IMR-90 (cell line): Measurements from ENCODE around the gene ZNF445. TPM values are rescaled to one million over a fixed set of nuclear protein-coding genes. Genes with fewer than 3 reads are reported as not detected.

Experiments
- ATAC-seq: fragments of 200-7000 bp; cut with Tn5 transposase; 2 replicates; pipeline ENCODE4 v1.9.1; 2020; ENCODE audit warnings: low read depth, mild to moderate bottlenecking, moderate library complexity
- BruUV-seq: library from RNA; stranded (reverse); fragments of 400-500 nt; replicated peaks from 2 replicates; lab custom pipeline; 2021; lab: Mats Ljungman, UMichigan
- CTCF ChIA-PET: fragments of 300-600 bp; formaldehyde crosslinking; extraction: SDS; loops from one replicate; lab custom pipeline; 2021; ENCODE audit warnings: antibody characterized with exemption; lab: Yijun Ruan, JAX
- POLR2A ChIA-PET: fragments of 300-600 bp; sonication (Branson Sonifier 250); formaldehyde crosslinking; loops from one replicate; lab custom pipeline; 2022; ENCODE audit warnings: antibody characterized with exemption; ENCODE audit not compliant: unreplicated experiment; lab: Charles Lee
- DNase-seq: peaks from one replicate; pipeline ENCODE4 v3.0.0; 2013
- H2AFZ ChIP-seq: replicated peaks from 2 replicates; pipeline ENCODE3; 2013; ENCODE audit warnings: low read length, mild to moderate bottlenecking; ENCODE audit not compliant: poor library complexity
- H2AK5ac ChIP-seq: 2 replicates; pipeline ENCODE4 v1.6.1; 2013; ENCODE audit warnings: low read depth, low read length, inconsistent platforms
- H2AK9ac ChIP-seq: replicated peaks from 2 replicates; pipeline ENCODE3; 2013; ENCODE audit warnings: mild to moderate bottlenecking, low read depth, low read length, moderate library complexity; ENCODE audit not compliant: poor library complexity
- H2BK120ac ChIP-seq: 2 replicates; pipeline ENCODE4 v1.6.1; 2013; ENCODE audit warnings: low read depth, low read length, inconsistent platforms
- H2BK15ac ChIP-seq: 3 replicates; pipeline ENCODE4 v1.6.1; 2013; ENCODE audit warnings: low read depth, low read length, inconsistent platforms
- H2BK20ac ChIP-seq: 2 replicates; pipeline ENCODE4 v1.6.1; 2013; ENCODE audit warnings: low read depth, mild to moderate bottlenecking, inconsistent platforms, low read length, moderate library complexity
- H2BK5ac ChIP-seq: 2 replicates; pipeline ENCODE4 v1.6.1; 2013; ENCODE audit warnings: mild to moderate bottlenecking, low read depth, low read length, inconsistent platforms; ENCODE audit not compliant: poor library complexity, severe bottlenecking
- H3K14ac ChIP-seq: replicated peaks from 2 replicates; pipeline ENCODE4 v1.6.1; 2013; ENCODE audit warnings: low read depth, low read length, inconsistent platforms
- H3K18ac ChIP-seq: 2 replicates; pipeline ENCODE4 v1.6.1; 2013; ENCODE audit warnings: low read depth, low read length, control low read depth
- H3K23ac ChIP-seq: 2 replicates; pipeline ENCODE4 v1.6.1; 2013; ENCODE audit warnings: low read depth, low read length, inconsistent platforms
- H3K27ac ChIP-seq: 2 replicates; pipeline ENCODE4 v1.5.1; 2013; ENCODE audit warnings: mild to moderate bottlenecking, control low read depth, low read length; ENCODE audit not compliant: insufficient read depth
- H3K27me3 ChIP-seq: 2 replicates; pipeline ENCODE4 v1.6.1; 2013; ENCODE audit warnings: low read length; ENCODE audit not compliant: control insufficient read depth, insufficient read depth
- H3K36me3 ChIP-seq: 2 replicates; pipeline ENCODE4 v1.6.1; 2013; ENCODE audit warnings: low read length, mixed read lengths; ENCODE audit not compliant: control insufficient read depth, insufficient read depth
- H3K4ac ChIP-seq: 2 replicates; pipeline ENCODE4 v1.6.1; 2013; ENCODE audit warnings: low read depth, low read length, inconsistent platforms
- H3K4me1 ChIP-seq: 2 replicates; pipeline ENCODE4 v1.6.1; 2013; ENCODE audit warnings: low read length, mixed read lengths; ENCODE audit not compliant: control insufficient read depth, insufficient read depth
- H3K4me2 ChIP-seq: 2 replicates; pipeline ENCODE4 v1.6.1; 2013; ENCODE audit warnings: low read depth, mild to moderate bottlenecking, control low read depth, low read length, moderate library complexity
- H3K4me3 ChIP-seq: 2 replicates; pipeline ENCODE4 v1.5.1; 2013; ENCODE audit warnings: low read depth, mild to moderate bottlenecking, control low read depth, low read length, moderate library complexity; ENCODE audit not compliant: insufficient read depth
- H3K56ac ChIP-seq: 2 replicates; pipeline ENCODE4 v1.6.1; 2013; ENCODE audit warnings: low read length, inconsistent platforms; ENCODE audit not compliant: insufficient read depth; ENCODE audit errors: extremely low read depth
- H3K79me1 ChIP-seq, 2 experiments: 2 replicates each; pipeline ENCODE4 v1.6.1; 2013; ENCODE audit warnings: low read length in 2 of 2, inconsistent platforms in 1 of 2, low read depth in 1 of 2
- H3K9ac ChIP-seq: 2 replicates; pipeline ENCODE4 v1.6.1; 2013; ENCODE audit warnings: low read depth, low read length, control low read depth
- H3K9me1 ChIP-seq: 2 replicates; pipeline ENCODE4 v1.6.1; 2013; ENCODE audit warnings: low read length, inconsistent platforms; ENCODE audit not compliant: insufficient read depth
- H3K9me3 ChIP-seq: 2 replicates; pipeline ENCODE4 v1.6.1; 2013; ENCODE audit warnings: low read length; ENCODE audit not compliant: control insufficient read depth, insufficient read depth
- H4K20me1 ChIP-seq: 2 replicates; pipeline ENCODE4 v1.6.1; 2013; ENCODE audit warnings: low read length, inconsistent platforms; ENCODE audit not compliant: insufficient read depth
- H4K5ac ChIP-seq: 2 replicates; pipeline ENCODE4 v1.6.1; 2013; ENCODE audit warnings: mild to moderate bottlenecking, low read depth, low read length, control low read depth
- H4K8ac ChIP-seq, 2 experiments: 2 replicates each; pipeline ENCODE4 v1.6.1; 2013; ENCODE audit warnings: low read depth in 2 of 2, low read length in 2 of 2, control low read depth in 1 of 2, inconsistent platforms in 1 of 2
- H4K91ac ChIP-seq: 2 replicates; pipeline ENCODE4 v1.6.1; 2013; ENCODE audit warnings: low read depth, low read length, inconsistent platforms; ENCODE audit not compliant: insufficient read depth
- BHLHE40 ChIP-seq: fragments of 150-350 bp; IDR thresholded peaks from 2 replicates; pipeline ENCODE4 v1.6.1; 2016; ENCODE audit warnings: mild to moderate bottlenecking, low read depth, low read length
- CEBPB ChIP-seq: IDR thresholded peaks from 2 replicates; pipeline ENCODE4 v1.6.1; 2012; ENCODE audit warnings: low read depth, low read length, improper control_type of control experiment
- CHD1 ChIP-seq: IDR thresholded peaks from 2 replicates; pipeline ENCODE4 v1.6.1; 2012; ENCODE audit warnings: low read depth, low read length, improper control_type of control experiment
- CTCF ChIP-seq: conservative IDR thresholded peaks from 2 replicates; pipeline ENCODE4 v1.5.1; 2012; ENCODE audit warnings: mild to moderate bottlenecking, low read depth, low read length, improper control_type of control experiment
- ELK1 ChIP-seq: fragments of 150-350 bp; IDR thresholded peaks from 2 replicates; pipeline ENCODE4 v1.6.1; 2016; ENCODE audit warnings: low read depth, mild to moderate bottlenecking, low read length, moderate library complexity, borderline replicate concordance
- FOS ChIP-seq: fragments of 150-350 bp; IDR thresholded peaks from 2 replicates; pipeline ENCODE4 v1.6.1; 2016; ENCODE audit warnings: low read depth, low read length
- MAFK ChIP-seq: IDR thresholded peaks from 2 replicates; pipeline ENCODE4 v1.6.1; 2012; ENCODE audit warnings: low read depth, low read length, improper control_type of control experiment
- MAZ ChIP-seq: IDR thresholded peaks from 2 replicates; pipeline ENCODE4 v1.6.1; 2012; ENCODE audit warnings: low read depth, mild to moderate bottlenecking, low read length, improper control_type of control experiment, moderate library complexity, borderline replicate concordance
- MXI1 ChIP-seq: IDR thresholded peaks from 2 replicates; pipeline ENCODE4 v1.6.1; 2012; ENCODE audit warnings: low read depth, mild to moderate bottlenecking, low read length, moderate library complexity, borderline replicate concordance
- NFE2L2 ChIP-seq: fragments of 150-350 bp; IDR thresholded peaks from 2 replicates; pipeline ENCODE4 v1.6.1; 2016; ENCODE audit warnings: low read depth, mild to moderate bottlenecking, low read length
- POLR2A ChIP-seq: IDR thresholded peaks from 2 replicates; pipeline ENCODE4 v1.6.1; 2012; ENCODE audit warnings: mild to moderate bottlenecking, low read depth, low read length
- RAD21 ChIP-seq: IDR thresholded peaks from 2 replicates; pipeline ENCODE4 v1.6.1; 2012; ENCODE audit warnings: low read length, improper control_type of control experiment
- RCOR1 ChIP-seq: IDR thresholded peaks from 2 replicates; pipeline ENCODE4 v1.6.1; 2012; ENCODE audit warnings: mild to moderate bottlenecking, low read length, improper control_type of control experiment; ENCODE audit not compliant: insufficient replicate concordance
- RFX5 ChIP-seq: IDR thresholded peaks from 2 replicates; pipeline ENCODE4 v1.8.0; 2012; ENCODE audit warnings: low read depth, mild to moderate bottlenecking, low read length, moderate library complexity
- SMC3 ChIP-seq: fragments of 150-350 bp; IDR thresholded peaks from 2 replicates; pipeline ENCODE4 v1.6.1; 2016; ENCODE audit warnings: low read depth, mild to moderate bottlenecking, antibody characterized with exemption, low read length, moderate library complexity
- USF2 ChIP-seq: fragments of 150-350 bp; IDR thresholded peaks from 2 replicates; pipeline ENCODE4 v1.6.1; 2017; ENCODE audit warnings: mild to moderate bottlenecking, antibody characterized with exemption, low read length, low read depth
- WGBS, 2 experiments: methylation state at CpG; one replicate each; pipeline versions ENCODE4 v1.1.5 to v1.1.7; 2013; ENCODE audit warnings: missing lambda C conversion rate in 2 of 2; ENCODE audit not compliant: insufficient read length in 1 of 2; ENCODE audit errors: extremely low coverage in 2 of 2; 5-methylcytosine and 5-hydroxymethylcytosine counted together
- dilution Hi-C: fragments of 300-500 bp; cut with HindIII; formaldehyde crosslinking; loops from one replicate; pipeline ENCODE4 v1.14.3; 2018; ENCODE audit warnings: low sequenced_read_pairs; ENCODE audit not compliant: unreplicated experiment
- in situ Hi-C: fragments of 300-500 bp; cut with MboI; formaldehyde crosslinking; loops from 3 replicates; pipeline ENCODE4 v1.14.3; 2019; ENCODE audit warnings: low sequenced_read_pairs, inconsistent platforms, mixed read lengths
- intact Hi-C: fragments of 100-400 bp; cut with micrococcal nuclease; formaldehyde crosslinking; loops from 2 replicates; pipeline ENCODE4 v1.10.0; 2022
- polyA plus RNA-seq, 3 experiments: library from polyadenylated mRNA; depleted of rRNA; stranded (reverse); fragments of >200 nt; gene quantifications; 2 replicates each; pipeline ENCODE4 v1.2.3, GENCODE V29; 2012; ENCODE audit warnings: low replicate concordance in 1 of 3
- total RNA-seq: library from RNA; depleted of rRNA; stranded (reverse); fragments of >200 nt; gene quantifications from 2 replicates; pipeline ENCODE4 v1.2.3, GENCODE V29; 2012

ZNF445 gene
- total and polyA plus RNA-seq, 2 of the 4 experiments (the other 2 are of a cell fraction): 3.3 to 6.3 TPM

- no peak overlapping the region for H3K4ac ChIP-seq
- no peaks in the 10 kb centered on the region for H3K27me3 ChIP-seq
- H3K4me3 ChIP-seq: no peak overlapping the region
- H3K4me1 ChIP-seq: no peaks in the 10 kb centered on the region
- TF ChIP-seq MXI1 (no peak), CHD1 (no peak), RFX5 (no peak), RAD21 (no peak), POLR2A (no peak), SMC3 (no peak), RCOR1 (no peak), BHLHE40 (no peak), USF2 (no peak), NFE2L2 (no peak), MAZ (no peak), CTCF (no peak), FOS (no peak), ELK1 (no peak), MAFK (no peak), CEBPB (no peak)
- DNase-seq: no peak
- no peak overlapping the region for H2BK15ac ChIP-seq
- no peak overlapping the region for H2AFZ ChIP-seq
- no peak overlapping the region for H4K5ac ChIP-seq
- no peaks in the 10 kb centered on the region for H4K20me1 ChIP-seq
- H2BK120ac ChIP-seq: no peak overlapping the region
- H2AK9ac ChIP-seq: no peak overlapping the region
- H3K4me2 ChIP-seq: no peak overlapping the region
- H4K8ac ChIP-seq: no peak overlapping the region
- no peaks in the 10 kb centered on the region for H3K36me3 ChIP-seq
- H2BK5ac ChIP-seq: no peak overlapping the region
- H3K18ac ChIP-seq: no peak overlapping the region
- H4K91ac ChIP-seq: no peak overlapping the region
- dilution Hi-C loops (no loop called here), in situ Hi-C loops (no loop called here), intact Hi-C loops (no loop called here)
- H3K9me1 ChIP-seq: no peaks in the 10 kb centered on the region
- no peaks in the 10 kb centered on the region for H3K9me3 ChIP-seq
- ChIA-PET POLR2A (no interaction called here), CTCF (no interaction called here)
- no peaks in the 10 kb centered on the region; a peak in 1 of 4 replicates for H3K79me1 ChIP-seq
- H2BK20ac ChIP-seq: no peak overlapping the region
- H3K23ac ChIP-seq: no peak overlapping the region
- WGBS, 2 experiments: 53% methylated on average over 4 of the region's 5 CpGs; no CpG with 5 or more reads in 1 of the 2 experiments
- no peak overlapping the region for H3K56ac ChIP-seq
- no peak overlapping the region for H2AK5ac ChIP-seq
- BruUV-seq: no TSS peak
- no peak for ATAC-seq
- H3K27ac ChIP-seq: no peak overlapping the region
- H3K9ac ChIP-seq: no peak overlapping the region
- H3K14ac ChIP-seq: no peak overlapping the region
These were observed 42.5 kb downstream of the ZNF445 start for GRCh38 chr3:44434834-44435510.
